Fibroblast of skin of left biceps (primary cell): ENCODE data around the gene GIN1.
"Not testable (repeated sequence)": the region's sequence is repeated elsewhere in the genome, so short reads cannot be mapped to it uniquely, and the experiment has no call there.

Experiments
- DNase-seq, 2 experiments: peaks; one replicate each; pipeline ENCODE4 v3.0.0-alpha.2; 2013; ENCODE audit warnings: low read depth in 2 of 2

The GIN1 gene

DNA sequence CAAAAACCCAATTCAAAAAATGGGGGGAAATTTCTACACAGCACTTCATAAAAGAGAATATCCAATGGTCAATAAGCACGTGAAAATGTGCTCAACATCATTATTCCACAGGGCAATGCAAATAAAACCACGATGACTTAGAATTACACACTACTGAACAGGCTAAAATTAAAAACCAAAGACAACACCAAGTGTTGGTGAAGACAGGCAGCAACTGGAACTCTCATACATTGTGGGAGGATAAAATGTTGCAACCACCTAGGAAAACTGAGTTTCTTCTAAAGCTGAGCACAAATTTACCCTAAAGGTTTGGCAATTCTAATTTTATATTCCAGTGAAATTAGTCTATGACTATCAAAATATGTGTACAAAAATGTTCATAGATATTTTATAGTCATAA is 9.5 kb downstream of the GIN1 start:
- DNase-seq, result no peak

DNA sequence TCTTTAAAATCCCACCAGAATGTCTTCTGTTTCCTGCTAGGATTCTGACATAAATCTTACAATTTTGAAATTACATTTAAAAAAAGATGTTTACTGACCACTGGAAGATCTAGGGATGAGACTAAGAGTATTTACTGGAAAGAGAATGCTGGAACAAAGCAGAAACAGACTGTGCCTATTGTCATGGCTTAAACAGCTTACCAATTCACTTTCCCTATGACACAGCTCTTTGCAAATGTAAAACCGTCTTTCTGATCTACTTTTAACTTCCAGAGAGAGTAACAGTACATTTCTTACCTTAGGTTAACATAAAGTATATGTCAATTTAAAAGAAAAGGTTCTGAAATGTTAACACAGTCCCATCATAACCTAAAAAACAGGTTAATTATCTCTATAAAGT is 10.7 kb downstream of the GIN1 start:
- DNase-seq, result no peak

DNA sequence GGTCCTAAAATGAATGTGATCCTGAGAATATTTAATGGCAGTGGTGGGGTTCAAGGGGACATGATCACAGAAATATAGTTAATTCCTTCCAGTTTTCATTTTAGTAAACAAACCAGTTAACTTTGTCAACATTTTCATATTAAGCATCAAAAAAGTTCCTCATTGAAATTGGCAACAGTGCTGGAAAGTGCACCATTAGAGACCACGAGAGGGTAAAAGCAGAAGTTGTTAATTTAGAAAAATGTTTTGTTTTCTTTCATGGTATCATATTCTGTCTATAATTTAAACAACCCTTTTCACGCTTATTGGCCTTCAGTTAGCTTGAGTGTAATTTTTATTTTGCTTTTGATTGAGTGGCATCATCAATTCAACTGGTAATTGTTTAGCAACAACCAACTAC is 11.9 kb downstream of the GIN1 start:
- no peak for DNase-seq

DNA sequence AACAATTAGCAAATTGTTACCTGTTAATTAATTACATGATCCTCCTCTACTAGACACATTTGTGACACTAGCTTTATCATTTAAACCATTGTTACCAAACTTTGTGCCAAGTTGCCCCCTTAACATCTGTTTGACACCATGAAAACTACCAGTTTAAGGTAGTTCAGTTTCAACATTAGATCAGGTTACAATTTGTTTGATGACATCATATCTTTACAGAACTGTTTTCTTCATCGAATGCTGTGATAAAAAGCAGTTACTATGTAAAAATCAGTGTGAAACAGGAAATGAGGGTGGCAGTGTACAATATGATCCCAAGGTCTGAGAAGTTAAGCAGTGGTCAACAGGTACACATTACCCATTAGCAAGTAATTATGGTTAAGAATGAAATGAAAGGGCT is 17.7 kb downstream of the GIN1 start:
- no peak for DNase-seq

DNA sequence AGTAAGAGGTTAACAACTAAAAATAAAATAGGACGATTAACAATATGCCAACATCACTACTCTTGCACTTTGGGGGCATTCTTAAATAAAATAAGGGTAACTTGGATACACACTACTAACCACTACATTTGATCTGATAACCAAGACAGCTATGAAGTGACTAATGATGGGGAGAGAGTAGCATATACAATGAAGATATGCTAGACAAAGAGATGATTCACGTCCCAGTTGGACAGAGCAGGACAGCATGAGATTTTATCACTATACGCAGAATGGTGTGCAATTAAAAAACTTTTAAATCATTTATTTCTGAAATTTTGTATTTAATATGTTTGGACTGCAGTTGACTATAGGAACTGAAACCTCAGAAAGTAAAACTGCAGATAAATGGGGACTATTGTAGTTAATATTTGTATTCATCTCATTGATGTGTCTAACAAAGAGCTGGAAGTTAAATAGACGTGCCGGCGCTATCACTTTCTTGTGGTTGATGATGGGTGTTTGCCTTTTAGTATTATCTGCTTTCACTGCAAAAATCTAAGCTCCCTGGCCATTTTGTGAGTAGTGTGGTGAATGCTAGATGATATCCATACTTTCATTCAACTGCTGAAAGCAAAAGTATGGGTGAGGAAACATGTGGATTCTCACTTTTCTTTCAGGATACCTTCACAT is 18.7 kb downstream of the GIN1 start:
- DNase-seq, result no peak

DNA sequence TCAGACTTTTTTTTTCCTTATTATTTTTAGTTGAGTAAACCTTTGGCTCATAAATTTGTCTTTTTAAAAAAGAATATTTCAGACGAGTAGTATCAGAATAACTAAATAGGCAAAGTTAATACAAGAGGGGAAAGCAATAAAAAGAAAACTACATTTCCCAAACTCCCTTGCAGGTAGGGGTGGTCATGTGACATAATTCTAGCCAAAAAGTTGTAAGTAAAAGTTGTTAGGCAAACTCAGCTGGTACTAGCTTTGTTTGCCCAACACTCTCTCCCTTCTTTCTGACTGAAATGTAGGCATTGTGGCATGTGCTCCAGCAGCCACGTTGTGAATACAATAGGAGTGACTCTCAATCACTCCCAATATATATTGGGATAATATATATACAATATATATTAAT is 20.9 kb downstream of the GIN1 start:
- no peak for DNase-seq

DNA sequence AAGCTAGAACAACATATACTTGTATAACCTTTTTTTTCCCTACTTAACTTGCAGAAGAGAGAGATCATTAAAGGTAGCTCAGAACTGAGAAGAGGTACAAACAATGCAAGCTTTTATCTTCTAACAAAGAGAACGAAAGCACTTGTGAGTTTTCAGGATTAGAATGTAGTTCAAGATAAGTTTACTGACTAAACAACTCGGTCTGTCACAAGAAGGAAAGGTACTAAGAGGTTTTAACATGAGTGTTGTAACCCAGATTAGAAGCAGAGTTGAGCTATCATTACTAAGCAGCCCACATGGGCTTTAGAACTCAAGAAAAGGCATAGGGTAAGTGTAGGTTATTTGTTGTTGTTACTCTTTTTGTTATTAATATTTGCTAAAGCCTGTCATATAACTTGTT is 25.2 kb downstream of the GIN1 start:
- no peak for DNase-seq

DNA sequence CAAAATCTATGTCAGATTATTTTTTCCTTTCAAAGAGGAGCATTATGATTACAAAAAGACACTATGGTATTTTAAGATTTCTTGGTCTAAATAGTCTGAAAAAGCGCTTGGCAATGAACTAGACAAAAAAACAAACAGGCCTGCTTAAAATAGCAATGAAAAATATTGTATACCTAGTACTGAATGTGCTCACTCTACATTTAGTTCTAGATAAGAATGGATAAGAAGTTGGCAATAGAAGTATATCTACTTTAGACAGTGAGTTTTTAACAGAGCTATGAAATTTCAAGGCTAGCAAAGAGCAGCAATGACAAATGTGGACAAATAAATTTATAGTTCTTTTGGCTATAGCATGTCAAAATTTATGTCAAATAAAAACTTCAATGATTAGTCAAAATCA is 26.2 kb downstream of the GIN1 start:
- no peak for DNase-seq

DNA sequence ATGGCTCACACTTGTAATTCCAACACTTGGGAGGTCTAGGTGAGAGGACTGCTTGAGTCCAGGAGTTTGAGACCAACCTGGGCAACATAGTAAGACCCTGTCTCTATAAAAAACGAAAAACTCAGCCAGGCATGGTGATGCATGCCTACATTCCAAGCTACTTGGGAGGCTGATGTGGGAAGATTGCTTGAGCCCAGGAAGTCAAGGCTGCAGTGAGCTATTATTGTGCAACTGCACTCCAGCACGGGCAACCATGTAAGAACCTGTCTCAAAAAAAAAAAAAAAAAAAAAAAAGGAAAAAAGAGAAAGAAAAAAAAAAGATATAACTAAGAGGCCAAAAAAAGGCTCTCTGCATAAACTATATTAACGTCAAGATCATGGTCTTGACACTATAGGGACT is 27.3 kb downstream of the GIN1 start:
- no peak for DNase-seq

DNA sequence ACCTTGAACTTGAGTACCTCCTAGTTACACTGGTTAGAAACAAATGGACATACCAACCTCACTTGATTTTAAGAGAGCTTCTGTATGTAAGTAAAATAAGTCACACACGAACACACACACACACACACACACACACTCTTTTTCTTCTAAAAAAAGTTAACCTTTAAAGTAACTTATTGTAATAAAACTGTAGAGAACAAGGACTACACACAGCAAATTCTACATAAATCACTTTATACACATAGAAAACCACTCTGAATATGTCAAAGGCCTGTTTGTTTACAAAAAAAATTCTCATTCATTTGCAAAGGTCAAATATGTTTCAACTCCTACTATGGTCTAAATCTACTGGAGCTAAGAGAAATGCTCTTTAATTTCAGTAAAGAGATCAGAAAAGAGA is 29.1 kb downstream of the GIN1 start:
- no peak for DNase-seq

DNA sequence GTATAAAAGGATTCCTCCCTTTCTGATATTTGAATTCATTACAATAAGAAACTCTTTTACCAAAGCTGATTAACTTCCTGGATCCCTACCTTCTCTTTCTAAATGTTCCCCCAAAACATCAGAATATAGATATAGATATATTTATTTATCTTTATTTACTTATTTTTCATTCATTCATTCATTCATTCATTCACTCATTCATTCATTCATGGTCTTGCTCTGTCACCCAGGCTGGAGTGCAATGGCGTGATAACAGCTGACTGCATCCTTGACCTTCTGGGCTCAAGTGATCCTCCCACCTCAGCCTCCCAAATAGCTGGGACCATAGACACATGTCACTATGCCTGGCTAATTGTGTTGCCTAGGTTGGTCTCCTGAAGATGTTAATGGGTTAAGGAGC is 30.7 kb downstream of the GIN1 start:
- DNase-seq, result no peak

DNA sequence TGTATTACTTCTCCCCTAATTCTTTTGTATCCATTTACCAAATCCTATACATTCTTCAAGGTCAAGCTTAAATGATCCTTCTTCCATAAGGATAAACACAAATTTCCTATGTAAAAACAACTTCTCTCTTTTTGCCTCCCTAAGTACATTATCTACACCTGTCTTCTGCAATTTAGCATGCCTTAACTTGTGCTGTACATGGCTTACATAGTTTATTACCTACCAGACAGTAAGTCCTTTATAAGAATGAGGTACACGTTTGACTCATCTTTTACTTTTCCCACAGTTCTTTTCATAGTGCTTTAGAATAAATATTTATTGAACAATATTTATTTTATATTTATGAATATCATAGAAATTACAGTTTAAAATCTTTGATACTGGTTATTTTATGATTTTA is 33.4 kb downstream of the GIN1 start:
- DNase-seq, result no peak

DNA sequence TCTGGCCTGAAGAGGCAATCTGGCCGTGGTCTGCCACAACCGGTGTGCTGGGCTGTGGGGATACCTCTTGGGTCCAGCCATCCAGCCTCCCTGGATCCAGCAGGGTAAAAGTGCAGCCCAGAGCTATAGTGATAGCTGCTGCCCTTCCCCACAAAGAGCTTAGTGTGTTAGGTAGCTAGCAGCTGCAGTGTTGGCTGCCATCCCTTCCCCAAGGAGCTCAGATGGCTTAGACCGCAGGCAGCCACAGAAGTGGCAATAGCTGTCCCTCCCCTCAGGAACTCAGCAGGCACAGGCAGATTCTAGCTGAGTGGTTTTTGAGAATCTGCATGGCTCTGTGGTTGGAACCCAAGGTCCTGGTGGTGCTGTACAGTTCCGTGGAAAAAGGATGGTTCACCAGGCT is 40.1 kb downstream of the GIN1 start:
- DNase-seq, result no peak

DNA sequence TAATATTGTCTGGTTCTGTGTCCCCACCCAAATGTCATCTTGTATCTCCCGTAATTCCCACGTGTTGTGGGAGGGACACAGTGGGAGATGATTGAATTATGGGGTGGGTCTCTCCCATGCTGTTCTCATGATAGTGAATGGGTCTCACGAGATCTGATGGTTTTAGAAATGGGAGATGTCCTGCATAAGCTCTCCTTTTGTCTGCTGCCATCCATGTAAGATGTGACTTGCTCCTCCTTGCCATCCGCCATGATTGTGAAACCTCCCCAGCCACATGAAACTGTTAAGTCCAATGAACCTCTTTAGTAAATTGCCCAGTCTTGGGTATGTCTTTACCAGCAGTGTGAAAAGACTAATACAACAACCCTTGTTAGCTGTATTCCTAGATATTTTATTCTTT is 44.5 kb downstream of the GIN1 start:
- DNase-seq, result no peak

DNA sequence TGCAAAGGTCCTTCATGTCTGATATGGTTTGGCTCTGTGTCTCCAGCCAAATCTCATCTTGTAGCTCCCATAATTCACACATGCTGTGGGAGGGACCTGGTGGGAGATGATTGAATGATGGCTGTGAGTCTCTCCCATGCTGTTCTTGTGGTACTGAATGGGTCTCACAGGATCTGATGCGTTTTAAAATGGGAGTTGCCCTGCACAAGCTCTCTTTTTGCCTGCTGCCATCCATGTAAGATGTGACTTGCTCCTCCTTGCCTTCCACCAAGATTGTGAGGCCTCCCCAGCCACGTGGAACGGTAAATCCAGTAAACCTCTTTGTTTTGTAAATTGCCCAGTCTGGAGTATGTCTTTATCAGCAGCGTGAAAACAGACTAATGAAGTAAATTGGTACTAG is 46.4 kb downstream of the GIN1 start:
- not testable (repeated sequence) for DNase-seq

DNA sequence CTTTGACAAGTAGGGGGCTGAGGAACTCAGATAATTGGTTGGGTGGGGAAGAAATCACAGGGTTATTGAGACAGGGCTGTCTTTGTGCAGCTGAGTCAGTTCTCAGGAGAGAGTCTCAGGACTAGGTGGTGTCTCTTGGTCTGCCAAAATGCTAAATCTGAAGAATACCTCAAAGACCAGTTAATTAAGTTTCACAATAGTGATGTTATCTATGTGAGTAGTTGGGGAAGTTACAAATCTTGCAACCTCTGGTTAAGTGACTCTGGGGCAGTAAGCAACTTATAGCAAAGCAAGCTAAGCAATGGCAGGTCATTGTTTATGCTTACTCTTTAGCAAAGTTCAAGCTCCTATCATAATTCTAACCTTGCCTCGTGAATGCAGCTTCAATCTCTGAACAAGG is 53.6 kb downstream of the GIN1 start:
- no peak for DNase-seq

DNA sequence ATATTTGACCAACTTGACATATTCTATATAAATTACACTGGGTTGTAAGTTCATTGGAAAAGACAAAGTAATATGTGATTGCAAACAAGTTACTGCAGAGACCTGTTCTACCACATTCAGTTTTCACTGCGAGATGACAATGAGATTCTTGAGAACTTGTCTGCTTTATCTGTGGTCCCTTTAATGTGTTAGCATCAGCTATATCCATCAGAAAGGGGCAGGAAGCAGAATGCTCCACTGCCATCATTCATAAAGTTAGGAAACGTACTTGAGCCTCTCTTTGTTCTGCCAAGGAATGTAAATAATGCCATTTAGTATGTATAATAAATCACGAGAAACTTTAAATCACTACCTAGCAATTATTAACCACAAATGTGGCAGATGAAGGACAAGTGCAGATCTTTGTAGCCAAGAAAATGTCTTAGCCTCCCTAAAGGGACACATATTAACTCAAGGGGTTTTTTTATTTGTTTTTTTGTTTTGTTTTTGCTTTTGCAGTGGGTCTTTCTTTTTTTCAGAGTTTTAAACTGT is 59.4 kb downstream of the GIN1 start:
- DNase-seq, result no peak

DNA sequence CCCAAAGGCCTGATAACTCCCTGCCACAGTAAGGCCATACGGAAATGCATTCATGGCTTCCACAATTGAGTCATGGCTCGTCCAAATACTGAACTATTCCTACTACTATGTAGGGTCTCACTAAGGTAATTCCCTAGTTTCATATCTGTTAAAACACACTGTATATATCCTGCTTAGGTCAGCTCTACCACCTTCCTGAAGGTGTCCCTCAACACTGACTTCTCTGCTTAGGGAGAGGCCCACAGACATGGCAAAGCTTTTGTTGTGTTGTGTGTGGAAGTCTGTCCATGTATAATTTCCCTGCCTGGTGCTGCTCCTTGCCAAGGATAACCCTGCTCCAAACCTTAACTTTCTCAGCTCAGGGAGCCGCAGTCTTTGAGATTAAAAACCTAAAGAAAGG is 60.4 kb downstream of the GIN1 start:
- DNase-seq, result no peak

DNA sequence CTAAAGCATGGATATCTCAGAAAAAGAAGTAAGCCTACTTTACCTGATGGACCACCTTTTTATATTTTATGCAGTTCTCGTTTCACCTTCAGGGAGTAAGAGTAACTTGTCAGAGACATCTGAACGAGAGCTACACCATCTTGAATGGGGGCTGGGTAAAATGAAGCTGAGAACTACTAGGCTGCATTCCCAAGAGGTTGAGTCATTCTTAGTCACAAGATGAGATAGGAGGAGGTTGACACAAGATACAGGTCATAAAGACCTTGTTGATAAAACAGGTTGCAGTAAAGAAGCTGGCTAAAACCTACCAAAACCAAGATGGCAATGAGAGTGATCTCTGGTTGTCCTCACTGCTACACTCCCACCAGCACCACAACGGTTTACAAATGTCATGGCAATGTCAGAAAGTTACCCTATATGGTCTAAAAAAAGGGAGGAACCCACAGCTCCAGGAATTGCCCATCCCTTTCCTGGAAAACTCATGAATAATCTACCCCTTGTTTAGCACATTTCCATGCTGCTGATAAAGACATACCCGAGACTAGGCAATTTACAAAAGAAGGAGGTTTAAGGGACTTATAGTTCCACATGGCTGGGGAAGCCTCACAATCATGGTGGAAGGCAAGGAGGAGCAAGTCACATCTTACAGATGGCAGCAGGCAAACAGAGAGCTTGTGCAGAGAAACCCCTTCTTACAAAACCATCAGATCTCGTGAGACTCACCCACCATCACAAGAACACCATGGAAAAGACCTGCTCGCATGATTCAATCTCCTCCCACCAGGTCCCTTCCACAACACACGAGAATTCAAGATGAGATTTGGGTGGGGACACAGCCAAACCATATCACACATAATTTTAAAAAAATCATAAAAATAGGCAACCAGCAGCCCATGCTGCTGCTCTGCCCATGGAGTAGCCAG is 62.5 kb downstream of the GIN1 start:
- DNase-seq, result no peak

DNA sequence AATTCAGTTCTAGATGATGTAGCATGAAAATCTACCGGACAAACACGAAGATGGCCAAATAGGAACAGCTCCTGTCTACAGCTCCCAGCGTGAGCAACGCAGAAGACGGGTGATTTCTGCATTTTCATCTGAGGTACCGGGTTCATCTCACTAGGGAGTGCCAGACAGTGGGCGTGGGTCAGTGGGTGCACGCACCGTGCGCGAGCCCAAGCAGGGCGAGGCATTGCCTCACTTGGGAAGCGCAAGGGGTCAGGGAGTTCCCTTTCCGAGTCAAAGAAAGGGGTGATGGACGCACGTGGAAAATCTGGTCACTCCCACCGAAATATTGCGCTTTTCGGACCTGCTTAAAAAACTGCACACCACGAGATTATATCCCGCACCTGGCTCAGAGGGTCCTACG is 73.2 kb downstream of the GIN1 start:
- DNase-seq, result not testable (repeated sequence)

DNA sequence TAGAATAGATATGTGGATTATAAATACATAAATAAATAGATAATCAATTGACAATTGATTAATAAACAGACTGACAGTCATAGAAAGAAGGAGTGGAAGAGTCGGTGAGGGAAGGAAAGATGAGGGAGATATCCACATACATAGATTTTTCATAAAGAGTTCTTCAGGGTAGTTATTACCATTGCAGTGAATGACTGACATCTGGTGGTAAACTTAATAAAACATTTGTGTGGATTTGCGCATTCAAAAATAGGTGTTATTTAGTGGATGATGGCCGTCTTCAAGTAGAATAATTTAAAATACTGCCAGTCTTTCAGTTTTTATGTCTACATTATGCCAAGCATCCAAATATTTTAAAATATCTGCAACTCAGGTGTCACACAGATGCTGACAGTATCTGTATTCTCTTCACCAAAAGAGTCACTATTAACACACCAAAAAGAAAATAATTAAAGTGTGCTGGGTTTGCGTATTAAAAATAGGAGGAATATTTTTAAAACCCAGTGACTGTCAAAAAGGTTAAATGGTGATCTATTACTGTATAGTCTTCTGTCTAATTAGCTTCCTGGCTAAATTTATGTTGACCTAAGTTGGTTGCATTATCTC is 78.8 kb downstream of the GIN1 start:
- peak; percentile 10 to 19 for DNase-seq

DNA sequence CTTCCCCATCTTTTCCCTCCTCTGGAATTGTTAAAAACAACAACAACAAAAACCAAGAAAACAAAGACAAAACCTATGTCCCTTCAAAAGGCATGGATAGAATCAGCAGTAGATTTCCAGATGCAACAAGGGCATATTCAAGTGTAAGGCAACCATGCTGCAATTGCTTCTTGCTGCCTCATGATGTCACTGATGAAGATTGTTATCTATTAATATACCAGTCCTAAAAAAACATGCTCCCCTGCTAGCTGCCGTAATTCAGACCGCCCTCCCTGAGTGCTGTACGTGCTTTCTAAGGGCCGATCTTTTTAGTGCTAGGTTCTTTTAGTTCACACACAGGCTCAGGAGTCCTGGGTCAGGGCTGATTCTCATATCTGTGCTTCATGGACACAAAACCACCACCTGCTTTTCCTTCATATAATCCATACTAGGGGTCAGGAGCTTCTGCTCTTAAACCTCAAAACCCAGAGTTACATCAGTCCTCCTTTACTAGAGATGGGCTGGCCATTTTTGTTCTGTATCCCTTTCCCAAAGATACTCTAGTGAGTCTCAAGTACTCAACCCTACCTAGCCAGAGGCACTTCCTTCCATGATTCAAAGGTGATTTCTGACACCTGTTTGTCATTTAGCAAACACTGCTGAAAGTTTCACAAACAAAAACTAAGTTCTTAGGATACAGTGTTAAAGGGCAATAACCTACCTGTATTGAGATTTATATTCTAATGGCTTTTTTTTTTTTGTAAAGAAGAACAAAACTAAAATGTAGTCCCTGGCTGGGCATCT is 82.1 kb downstream of the GIN1 start:
- DNase-seq, result no peak
